Measurements from ENCODE around the gene MLLT10. TPM values are rescaled to one million over a fixed set of nuclear protein-coding genes. Genes with fewer than 3 reads are reported as not detected.

Gene MLLT10
- total and polyA plus RNA-seq, 2 donors (not counting 3 experiments of a cell fraction or from before 2014, with no cell fraction given): 35.4 to 54.0 TPM

DNA sequence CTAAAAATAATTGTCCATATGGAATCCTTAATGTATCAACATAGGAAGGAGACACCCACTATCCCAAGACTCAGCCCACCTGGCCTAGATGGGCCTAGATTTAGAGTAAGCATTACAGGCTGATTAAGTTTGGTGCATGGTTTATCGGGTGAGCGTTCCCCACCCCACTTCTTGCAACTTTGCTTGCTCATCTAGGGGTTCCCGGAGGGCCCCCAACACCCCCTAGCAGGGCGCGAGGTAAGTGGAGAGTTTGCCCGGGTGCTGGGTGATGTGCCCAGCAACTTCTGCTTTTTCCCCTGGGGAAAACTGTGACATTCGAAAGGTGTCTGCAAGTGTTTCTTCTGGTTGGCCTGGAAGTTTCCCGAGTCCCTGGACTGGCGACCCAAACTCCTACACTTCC lies 40.2 kb upstream of the MLLT10 start:
- Histone ChIP-seq H3K9me3 (replicated peaks; ENCODE audit: control insufficient read depth, insufficient read depth, low read length) (no peaks in the 10 kb centered on the region), H3K9me1 (replicated peaks; ENCODE audit: control insufficient read depth, extremely low read depth, insufficient read depth, low read length) (no peaks in the 10 kb centered on the region), H3K4me1 (ENCODE audit: control insufficient read depth, extremely low read depth, insufficient read depth, low read length) (peaks cover 12% of the 10 kb centered on the region), H3K9ac (replicated peaks; ENCODE audit: extremely low read depth, insufficient read depth, low read length) (no peak overlapping the region), H4K20me1 (replicated peaks; ENCODE audit: control insufficient read depth, extremely low read depth, insufficient read depth, low read length) (no peaks in the 10 kb centered on the region), H3K36me3 (ENCODE audit: control insufficient read depth in 2 of 2, extremely low read depth in 1 of 2, insufficient read depth in 2 of 2, low read length in 2 of 2) (no peaks in the 10 kb centered on the region), H2AFZ (ENCODE audit: low read depth, low read length) (no peak overlapping the region), H3K79me2 (ENCODE audit: control insufficient read depth, insufficient read depth, low read length) (no peaks in the 10 kb centered on the region), H3K4me2 (ENCODE audit: insufficient read depth, low read length) (no peak overlapping the region), H3K27me3 (ENCODE audit: control insufficient read depth in 2 of 2, insufficient read depth in 2 of 2, low read length in 2 of 2) (peaks cover 3 to 15% of the 10 kb centered on the region in 2 experiments), H3K27ac (ENCODE audit: insufficient read depth, low read depth, low read length) (no peak overlapping the region), H3K4me3 (replicated peaks in 1 of 3; ENCODE audit: insufficient read depth in 1 of 3, low read depth in 1 of 3, low read length in 3 of 3) (no peak overlapping the region)
- intact Hi-C loops (cut with micrococcal nuclease) (loop anchor here (2.0 to 10.0 kb wide), 3 partner anchors 509 to 1601 kb away; partner anchors contain the start of genes DNAJC1 and MSRB2), dilution Hi-C loops (cut with MboI; ENCODE audit: extremely low pct_ligation_motif_present, low sequenced_read_pairs) (no loop called here)
- CTCF ChIA-PET: interaction anchor here (0.6 to 7.5 kb wide), 9 partner anchors 35 to 509 kb away, joined by 3 to 125 read pairs (median 4); partner anchors contain the start of gene DNAJC1
- POLR2A ChIA-PET: interaction anchor here (0.6 kb wide), 1 partner anchor 42 kb away, joined by 4 read pairs; no protein-coding TSS in a partner anchor
- no peak for DNase-seq (ENCODE audit: low read depth, low spot score)
- no peak for FAIRE-seq
- BruUV-seq (replicated peaks): no TSS peak
- TF ChIP-seq POLR2A (IDR thresholded peaks at IDR 0.05; ENCODE audit: low read depth, low read length) (no peak), JUN (IDR thresholded peaks at IDR 0.05; ENCODE audit: borderline replicate concordance, insufficient read depth, insufficient read length, low read depth) (no peak), MYC (IDR thresholded peaks at IDR 0.05; ENCODE audit: low read depth, low read length) (no peak), FOS (IDR thresholded peaks at IDR 0.05; ENCODE audit: borderline replicate concordance, insufficient read depth, low read length) (no peak), POLR2AphosphoS5 (IDR thresholded peaks at IDR 0.05; ENCODE audit: insufficient read depth, low read depth, low read length) (no peak), EZH2 (IDR thresholded peaks at IDR 0.05; ENCODE audit: borderline replicate concordance, low read depth, low read length, severe bottlenecking) (no peak), GATA2 (IDR thresholded peaks at IDR 0.05; ENCODE audit: insufficient read depth, insufficient read length, low read depth, low read length) (no peak)
- TF ChIP-seq, protein P1, sequence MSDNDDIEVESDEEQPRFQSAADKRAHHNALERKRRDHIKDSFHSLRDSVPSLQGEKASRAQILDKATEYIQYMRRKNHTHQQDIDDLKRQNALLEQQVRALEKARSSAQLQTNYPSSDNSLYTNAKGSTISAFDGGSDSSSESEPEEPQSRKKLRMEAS (IDR thresholded peaks at IDR 0.05; ENCODE audit: insufficient read depth, insufficient read length): no peak
- TF ChIP-seq, protein P2, sequence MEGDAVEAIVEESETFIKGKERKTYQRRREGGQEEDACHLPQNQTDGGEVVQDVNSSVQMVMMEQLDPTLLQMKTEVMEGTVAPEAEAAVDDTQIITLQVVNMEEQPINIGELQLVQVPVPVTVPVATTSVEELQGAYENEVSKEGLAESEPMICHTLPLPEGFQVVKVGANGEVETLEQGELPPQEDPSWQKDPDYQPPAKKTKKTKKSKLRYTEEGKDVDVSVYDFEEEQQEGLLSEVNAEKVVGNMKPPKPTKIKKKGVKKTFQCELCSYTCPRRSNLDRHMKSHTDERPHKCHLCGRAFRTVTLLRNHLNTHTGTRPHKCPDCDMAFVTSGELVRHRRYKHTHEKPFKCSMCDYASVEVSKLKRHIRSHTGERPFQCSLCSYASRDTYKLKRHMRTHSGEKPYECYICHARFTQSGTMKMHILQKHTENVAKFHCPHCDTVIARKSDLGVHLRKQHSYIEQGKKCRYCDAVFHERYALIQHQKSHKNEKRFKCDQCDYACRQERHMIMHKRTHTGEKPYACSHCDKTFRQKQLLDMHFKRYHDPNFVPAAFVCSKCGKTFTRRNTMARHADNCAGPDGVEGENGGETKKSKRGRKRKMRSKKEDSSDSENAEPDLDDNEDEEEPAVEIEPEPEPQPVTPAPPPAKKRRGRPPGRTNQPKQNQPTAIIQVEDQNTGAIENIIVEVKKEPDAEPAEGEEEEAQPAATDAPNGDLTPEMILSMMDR (IDR thresholded peaks at IDR 0.05; ENCODE audit: extremely low read depth in 1 of 2, insufficient read depth in 1 of 2, low read depth in 1 of 2, low read length in 2 of 2): no peak

Data from endothelial cell of umbilical vein (primary cell).